Upper lobe of right lung (tissue), 1 donor: ENCODE data around the gene FOXC2. TPM values are rescaled to one million over a fixed set of nuclear protein-coding genes. Genes with fewer than 3 reads are reported as not detected.

Experiments used
- ATAC-seq: fragments of 200-7000 bp; cut with Tn5 transposase; one replicate; pipeline ENCODE4 v1.9.1; 2020; ENCODE audit warnings: mild to moderate bottlenecking, moderate library complexity
- DNase-seq: peaks from one replicate; pipeline ENCODE4 v3.0.0-alpha.2; 2020
- H3K27ac ChIP-seq: fragments of 200-600 bp; one replicate; pipeline ENCODE4 v1.8.0; 2022
- H3K27me3 ChIP-seq: fragments of 200-600 bp; one replicate; pipeline ENCODE4 v1.8.0; 2022; ENCODE audit warnings: mild to moderate bottlenecking
- H3K36me3 ChIP-seq: fragments of 200-600 bp; one replicate; pipeline ENCODE4 v1.8.0; 2022
- H3K4me1 ChIP-seq: fragments of 200-600 bp; one replicate; pipeline ENCODE4 v1.8.0; 2022
- H3K4me3 ChIP-seq: fragments of 200-600 bp; one replicate; pipeline ENCODE4 v1.8.0; 2022; ENCODE audit warnings: mild to moderate bottlenecking
- H3K9me3 ChIP-seq: fragments of 200-600 bp; one replicate; pipeline ENCODE4 v1.8.0; 2022
- intact Hi-C: fragments of 100-400 bp; cut with DNase I; formaldehyde crosslinking; loops from one replicate; pipeline ENCODE4 v1.11.0; 2022
- total RNA-seq: library from RNA; stranded (reverse); fragmentation: NEBNext Ultra II Directional; extraction: Animal tissue kit (Norgen Biotek cat#: 25700); gene quantifications from one replicate; pipeline ENCODE4 v1.2.1, GENCODE V29; 2021
- TF ChIP-seq, protein P1 (sequence below): fragments of 200-600 bp; IDR thresholded peaks from one replicate; pipeline ENCODE4 v1.8.0; 2022; ENCODE audit warnings: antibody characterized with exemption
- donor health status: DM: no; HTN: yes; CAD: no; lungs with severe emphysema.

Gene FOXC2
- total RNA-seq, 1 donor from 2014 or later = 1.1 TPM

DNA sequence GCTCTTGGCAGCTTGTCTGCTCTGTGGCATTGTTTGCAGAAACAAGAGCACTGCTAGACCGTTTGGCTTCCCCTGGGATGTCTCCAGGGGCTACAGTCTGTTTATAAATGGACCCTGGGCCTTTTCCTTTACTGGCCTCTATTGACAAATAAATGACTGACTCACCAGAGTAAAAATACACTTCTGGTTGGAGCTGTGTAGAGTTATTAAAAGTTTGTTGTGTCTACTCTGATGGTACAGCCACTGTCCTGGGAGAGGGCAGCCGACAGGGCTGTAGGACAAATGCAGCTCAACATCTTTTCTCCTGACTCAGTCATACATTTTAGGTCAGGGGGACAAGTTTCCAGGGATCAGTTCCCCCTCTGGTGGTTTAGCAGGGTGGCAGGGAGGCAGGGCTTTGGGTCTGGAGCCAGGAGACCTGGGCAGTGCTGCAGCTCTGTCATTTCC lies 41.7 kb downstream of the FOXC2 start:
- intact Hi-C loops = no loop called here
- H3K36me3 ChIP-seq = no peaks in the 10 kb centered on the region
- H3K4me3 ChIP-seq = no peak overlapping the region
- no peak overlapping the region for H3K27ac ChIP-seq
- no peaks in the 10 kb centered on the region for H3K4me1 ChIP-seq
- H3K9me3 ChIP-seq = no peaks in the 10 kb centered on the region
- DNase-seq = no peak
- no peaks in the 10 kb centered on the region for H3K27me3 ChIP-seq
- TF ChIP-seq, protein P1, sequence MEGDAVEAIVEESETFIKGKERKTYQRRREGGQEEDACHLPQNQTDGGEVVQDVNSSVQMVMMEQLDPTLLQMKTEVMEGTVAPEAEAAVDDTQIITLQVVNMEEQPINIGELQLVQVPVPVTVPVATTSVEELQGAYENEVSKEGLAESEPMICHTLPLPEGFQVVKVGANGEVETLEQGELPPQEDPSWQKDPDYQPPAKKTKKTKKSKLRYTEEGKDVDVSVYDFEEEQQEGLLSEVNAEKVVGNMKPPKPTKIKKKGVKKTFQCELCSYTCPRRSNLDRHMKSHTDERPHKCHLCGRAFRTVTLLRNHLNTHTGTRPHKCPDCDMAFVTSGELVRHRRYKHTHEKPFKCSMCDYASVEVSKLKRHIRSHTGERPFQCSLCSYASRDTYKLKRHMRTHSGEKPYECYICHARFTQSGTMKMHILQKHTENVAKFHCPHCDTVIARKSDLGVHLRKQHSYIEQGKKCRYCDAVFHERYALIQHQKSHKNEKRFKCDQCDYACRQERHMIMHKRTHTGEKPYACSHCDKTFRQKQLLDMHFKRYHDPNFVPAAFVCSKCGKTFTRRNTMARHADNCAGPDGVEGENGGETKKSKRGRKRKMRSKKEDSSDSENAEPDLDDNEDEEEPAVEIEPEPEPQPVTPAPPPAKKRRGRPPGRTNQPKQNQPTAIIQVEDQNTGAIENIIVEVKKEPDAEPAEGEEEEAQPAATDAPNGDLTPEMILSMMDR = no peak
- no peak for ATAC-seq

- ATAC-seq (no peak), DNase-seq (no peak)
- H3K27me3 ChIP-seq = no peaks in the 10 kb centered on the region
- no peaks in the 10 kb centered on the region for H3K9me3 ChIP-seq
- intact Hi-C loops = no loop called here
- no peaks in the 10 kb centered on the region for H3K36me3 ChIP-seq
- TF ChIP-seq, protein P1 = no peak
- no peak overlapping the region for H3K4me3 ChIP-seq
- no peaks in the 10 kb centered on the region for H3K4me1 ChIP-seq
- H3K27ac ChIP-seq = no peak overlapping the region
These were observed 42.5 kb downstream of the FOXC2 start for GRCh38 chr16:86609115-86609514.

DNA sequence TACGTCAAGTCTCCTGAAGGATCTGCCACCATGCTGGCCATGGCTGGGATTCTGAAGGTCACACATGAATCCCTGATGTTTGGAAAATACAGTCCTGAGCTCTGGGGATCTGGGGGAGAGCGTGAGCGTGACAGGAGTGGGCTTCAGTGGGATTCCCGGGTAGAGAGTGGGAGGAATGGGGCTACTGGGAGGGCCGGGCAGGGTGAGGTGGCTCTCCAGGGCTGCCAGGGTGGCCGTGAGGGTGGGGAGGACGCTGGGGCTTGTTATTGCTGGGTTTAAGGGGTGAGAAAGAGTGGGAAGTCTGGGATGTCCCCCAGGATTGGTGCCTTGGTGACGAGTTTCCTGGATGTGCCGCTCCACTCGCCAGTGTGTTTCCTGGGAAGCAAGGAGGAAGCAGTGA lies 43.0 kb downstream of the FOXC2 start:
- no peak for ATAC-seq
- H3K4me3 ChIP-seq = no peak overlapping the region

DNA sequence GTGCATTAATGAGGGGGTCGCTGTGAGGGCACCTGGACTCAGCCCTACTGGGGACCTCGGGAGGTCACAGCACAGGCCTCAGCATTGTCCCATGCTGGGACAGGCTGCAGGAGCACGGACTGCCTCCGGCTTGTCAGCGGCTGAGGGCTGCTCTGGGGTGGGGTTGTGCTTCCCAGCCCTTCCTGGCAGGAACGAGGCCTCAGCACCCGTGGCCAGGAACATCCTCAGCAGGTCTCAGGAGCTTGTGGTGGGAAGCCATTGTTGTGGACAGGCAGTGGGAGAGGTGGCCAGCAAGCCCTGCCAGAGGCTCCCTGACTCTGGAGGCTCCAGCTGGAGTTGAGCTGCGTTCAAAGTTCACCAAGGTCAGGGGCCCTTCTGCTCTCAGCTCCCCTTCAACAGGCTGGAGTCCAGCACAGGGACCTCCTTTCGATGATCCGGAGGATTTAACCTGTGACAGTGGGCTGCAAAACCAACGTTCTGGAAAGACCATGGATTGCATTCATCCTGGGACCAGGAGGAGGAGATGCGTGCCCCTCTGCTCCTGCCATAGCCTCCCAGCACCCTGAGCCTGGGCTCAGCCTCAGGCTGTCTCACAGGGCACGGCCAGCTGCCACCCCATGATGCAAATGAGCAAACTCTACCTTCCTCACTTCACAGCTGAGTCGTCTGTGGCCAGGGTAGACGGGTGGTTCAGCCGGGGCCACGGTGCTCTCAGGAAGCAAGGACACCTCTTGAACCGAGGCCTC lies 44.3 kb downstream of the FOXC2 start:
- intact Hi-C loops = no loop called here
- TF ChIP-seq, protein P1 = no peak
- no peaks in the 10 kb centered on the region for H3K27me3 ChIP-seq
- H3K36me3 ChIP-seq = no peaks in the 10 kb centered on the region
- no peak for DNase-seq
- no peak overlapping the region for H3K4me3 ChIP-seq
- H3K27ac ChIP-seq = no peak overlapping the region
- peak; percentile 35 for ATAC-seq
- no peaks in the 10 kb centered on the region for H3K9me3 ChIP-seq
- no peaks in the 10 kb centered on the region for H3K4me1 ChIP-seq

More for the DNA sequence above, 43.0 kb downstream of the FOXC2 start:
- Histone ChIP-seq H3K9me3 (no peaks in the 10 kb centered on the region), H3K27ac (no peak overlapping the region), H3K27me3 (no peaks in the 10 kb centered on the region), H3K4me1 (no peaks in the 10 kb centered on the region), H3K36me3 (no peaks in the 10 kb centered on the region)
- intact Hi-C loops = no loop called here
- DNase-seq = no peak
- TF ChIP-seq, protein P1 = no peak

DNA sequence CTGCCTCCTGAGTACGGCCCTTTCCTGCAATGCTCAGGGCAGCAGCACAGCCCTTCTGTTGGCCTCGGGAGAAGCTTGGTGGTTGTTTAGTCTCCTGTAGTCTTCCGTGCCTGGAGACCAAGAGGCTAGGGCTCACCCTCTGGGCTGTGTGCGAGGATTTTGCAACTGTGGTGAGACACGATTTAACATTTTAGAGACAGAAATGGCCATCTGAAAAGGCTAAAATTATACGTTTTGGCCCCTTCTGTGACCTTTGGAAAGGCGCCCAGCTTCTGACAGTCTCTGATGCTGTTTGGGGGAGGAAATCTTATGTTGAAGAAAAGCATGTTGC lies 44.9 kb downstream of the FOXC2 start:
- H3K36me3 ChIP-seq = no peaks in the 10 kb centered on the region
- no peaks in the 10 kb centered on the region for H3K9me3 ChIP-seq
- TF ChIP-seq, protein P1 = no peak
- intact Hi-C loops = no loop called here
- ATAC-seq (peak; percentile 18), DNase-seq (no peak)
- no peak overlapping the region for H3K27ac ChIP-seq
- H3K27me3 ChIP-seq = no peaks in the 10 kb centered on the region
- no peak overlapping the region for H3K4me3 ChIP-seq
- H3K4me1 ChIP-seq = no peaks in the 10 kb centered on the region

DNA sequence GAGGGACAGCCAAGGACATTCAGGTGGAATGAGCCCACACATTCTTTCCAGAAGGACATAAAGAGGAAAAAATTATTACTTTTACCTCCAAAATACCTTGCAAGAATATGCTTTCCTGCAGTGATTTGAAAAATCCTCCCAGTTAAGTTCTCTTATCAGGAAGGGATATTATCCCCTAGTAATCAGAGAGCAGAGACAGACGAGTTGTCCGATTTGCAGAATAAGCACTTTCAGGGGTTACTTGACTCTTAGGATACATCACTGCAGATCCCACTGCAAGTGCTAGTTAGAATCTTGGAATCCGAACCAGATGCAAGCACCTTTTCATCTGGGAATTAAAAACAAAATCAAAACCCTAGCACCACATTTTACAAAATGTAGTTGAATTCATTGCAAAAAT lies 45.3 kb downstream of the FOXC2 start:
- Histone ChIP-seq H3K27ac (no peak overlapping the region), H3K4me1 (no peaks in the 10 kb centered on the region), H3K9me3 (no peaks in the 10 kb centered on the region), H3K36me3 (no peaks in the 10 kb centered on the region), H3K4me3 (no peak overlapping the region), H3K27me3 (peaks cover 3% of the 10 kb centered on the region)
- intact Hi-C loops = no loop called here
- DNase-seq (no peak), ATAC-seq (no peak)
- TF ChIP-seq, protein P1 = no peak
